ENCODE measurements around the gene CFAP221.

CFAP221 gene

DNA sequence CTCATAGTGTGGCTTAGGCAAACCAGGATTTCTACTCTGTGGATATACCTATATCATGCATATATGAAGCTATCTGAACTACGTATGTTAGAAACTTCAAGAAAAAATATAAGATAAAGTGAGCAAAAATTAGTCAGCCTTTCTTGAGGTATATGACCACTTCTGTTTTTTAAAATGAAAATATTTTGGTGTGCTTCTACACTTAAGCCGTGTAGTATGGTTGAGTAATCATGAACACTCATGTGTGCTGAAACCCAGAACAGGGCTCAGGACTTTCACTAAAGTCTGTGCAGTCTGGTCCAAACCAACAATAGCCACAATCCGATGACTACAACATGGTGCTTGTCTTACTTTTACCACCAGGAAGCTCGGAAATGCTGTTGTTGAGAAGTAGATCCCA, 85.9 kb downstream of the CFAP221 start:
- no peak for DNase-seq (ENCODE audit: low read depth)
- TF ChIP-seq, protein P1, sequence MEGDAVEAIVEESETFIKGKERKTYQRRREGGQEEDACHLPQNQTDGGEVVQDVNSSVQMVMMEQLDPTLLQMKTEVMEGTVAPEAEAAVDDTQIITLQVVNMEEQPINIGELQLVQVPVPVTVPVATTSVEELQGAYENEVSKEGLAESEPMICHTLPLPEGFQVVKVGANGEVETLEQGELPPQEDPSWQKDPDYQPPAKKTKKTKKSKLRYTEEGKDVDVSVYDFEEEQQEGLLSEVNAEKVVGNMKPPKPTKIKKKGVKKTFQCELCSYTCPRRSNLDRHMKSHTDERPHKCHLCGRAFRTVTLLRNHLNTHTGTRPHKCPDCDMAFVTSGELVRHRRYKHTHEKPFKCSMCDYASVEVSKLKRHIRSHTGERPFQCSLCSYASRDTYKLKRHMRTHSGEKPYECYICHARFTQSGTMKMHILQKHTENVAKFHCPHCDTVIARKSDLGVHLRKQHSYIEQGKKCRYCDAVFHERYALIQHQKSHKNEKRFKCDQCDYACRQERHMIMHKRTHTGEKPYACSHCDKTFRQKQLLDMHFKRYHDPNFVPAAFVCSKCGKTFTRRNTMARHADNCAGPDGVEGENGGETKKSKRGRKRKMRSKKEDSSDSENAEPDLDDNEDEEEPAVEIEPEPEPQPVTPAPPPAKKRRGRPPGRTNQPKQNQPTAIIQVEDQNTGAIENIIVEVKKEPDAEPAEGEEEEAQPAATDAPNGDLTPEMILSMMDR (IDR thresholded peaks at IDR 0.05; ENCODE audit: control insufficient read depth, extremely low read depth, insufficient read depth) = no peak
- H3K4me3 ChIP-seq (ENCODE audit: low read depth, low read length) = no peak overlapping the region

DNA sequence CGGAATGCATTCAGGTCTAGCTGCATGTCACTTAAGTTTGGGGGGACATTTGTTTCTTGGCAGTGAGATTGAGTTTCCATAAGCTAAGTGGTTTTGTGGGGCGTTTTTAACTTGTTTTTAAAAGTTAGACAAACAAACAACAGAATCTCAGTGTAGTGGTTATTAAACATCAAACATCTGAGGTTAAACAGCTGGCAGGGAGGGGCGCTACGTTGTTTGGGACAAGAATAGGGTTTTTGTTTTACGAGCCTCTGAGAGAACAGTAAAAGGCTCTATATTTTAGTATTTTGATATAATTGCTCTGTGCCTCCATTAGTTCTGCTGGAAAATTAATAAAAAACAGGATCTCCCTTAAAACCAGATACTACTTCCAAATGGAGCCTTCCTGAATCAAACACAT, 93.1 kb downstream of the CFAP221 start:
- DNase-seq (ENCODE audit: low read depth) = no peak
- H3K4me3 ChIP-seq (ENCODE audit: low read depth, low read length) = no peak overlapping the region
- TF ChIP-seq, protein P1 (IDR thresholded peaks at IDR 0.05; ENCODE audit: control insufficient read depth, extremely low read depth, insufficient read depth) = no peak

DNA sequence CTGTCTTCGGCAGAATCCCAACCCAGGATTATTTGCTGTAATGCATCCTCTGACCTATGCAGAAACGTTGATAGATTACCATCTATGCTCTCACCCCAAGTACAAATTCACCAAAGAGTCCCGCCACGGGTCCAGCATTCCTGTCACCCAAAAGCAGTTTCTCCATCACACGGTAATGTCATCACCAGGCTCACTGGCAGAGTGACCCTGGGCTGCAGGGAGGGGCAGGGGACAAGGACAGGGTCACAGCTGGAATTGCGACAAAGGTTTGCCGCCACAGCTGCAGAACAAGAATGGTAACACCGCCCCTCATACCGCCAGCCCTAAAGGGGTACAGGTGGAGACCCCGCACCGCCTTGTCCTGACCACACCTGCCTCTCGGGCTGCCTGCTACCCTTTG, 94.0 kb downstream of the CFAP221 start:
- TF ChIP-seq, protein P1 (IDR thresholded peaks at IDR 0.05; ENCODE audit: control insufficient read depth, extremely low read depth, insufficient read depth) = no peak
- no peak for DNase-seq (ENCODE audit: low read depth)
- no peak overlapping the region for H3K4me3 ChIP-seq (ENCODE audit: low read depth, low read length)

DNA sequence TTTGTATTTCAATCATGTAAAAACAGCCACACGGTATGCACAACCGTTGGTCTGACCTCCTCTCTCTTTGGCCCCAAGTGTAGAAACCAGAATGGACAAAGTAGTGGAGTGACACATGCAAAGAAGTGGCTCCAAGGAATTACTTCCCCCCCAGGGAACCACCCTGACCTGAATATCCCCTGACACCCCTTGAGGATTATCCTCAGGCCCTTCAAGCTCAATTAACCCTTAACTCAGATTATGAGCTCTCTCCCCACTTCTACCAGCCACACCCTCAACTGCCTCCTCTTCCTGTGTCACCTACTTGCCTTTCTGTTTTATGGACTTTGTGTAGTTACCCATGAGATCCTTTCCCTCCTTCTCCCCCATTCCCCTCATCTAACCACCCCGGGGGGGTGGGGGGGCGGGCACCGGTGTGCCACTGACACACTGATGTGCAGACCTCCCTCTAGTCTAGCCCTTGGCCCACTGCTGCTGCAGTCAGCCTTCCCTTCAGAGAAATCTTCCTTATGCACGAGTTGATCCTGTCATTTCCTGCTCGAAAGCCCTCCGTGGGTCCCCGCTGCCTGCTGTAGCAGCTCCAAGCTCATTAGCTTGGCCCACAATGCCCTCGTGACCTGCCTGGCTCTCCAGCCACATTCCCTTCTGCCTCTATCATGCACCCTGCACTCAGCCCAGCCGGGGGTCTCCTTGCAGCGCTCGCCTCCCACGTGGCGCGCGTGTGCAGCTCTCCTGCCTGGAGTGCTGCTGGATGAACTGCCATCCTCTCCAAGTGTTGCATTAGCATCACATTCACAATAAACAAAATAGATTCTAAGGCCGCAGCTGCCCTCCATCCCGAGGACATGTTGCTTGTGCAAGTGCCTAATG, 94.7 kb downstream of the CFAP221 start:
- TF ChIP-seq, protein P1 (IDR thresholded peaks at IDR 0.05; ENCODE audit: control insufficient read depth, extremely low read depth, insufficient read depth) = no peak
- H3K4me3 ChIP-seq (ENCODE audit: low read depth, low read length) = no peak overlapping the region
- DNase-seq (ENCODE audit: low read depth) = no peak

DNA sequence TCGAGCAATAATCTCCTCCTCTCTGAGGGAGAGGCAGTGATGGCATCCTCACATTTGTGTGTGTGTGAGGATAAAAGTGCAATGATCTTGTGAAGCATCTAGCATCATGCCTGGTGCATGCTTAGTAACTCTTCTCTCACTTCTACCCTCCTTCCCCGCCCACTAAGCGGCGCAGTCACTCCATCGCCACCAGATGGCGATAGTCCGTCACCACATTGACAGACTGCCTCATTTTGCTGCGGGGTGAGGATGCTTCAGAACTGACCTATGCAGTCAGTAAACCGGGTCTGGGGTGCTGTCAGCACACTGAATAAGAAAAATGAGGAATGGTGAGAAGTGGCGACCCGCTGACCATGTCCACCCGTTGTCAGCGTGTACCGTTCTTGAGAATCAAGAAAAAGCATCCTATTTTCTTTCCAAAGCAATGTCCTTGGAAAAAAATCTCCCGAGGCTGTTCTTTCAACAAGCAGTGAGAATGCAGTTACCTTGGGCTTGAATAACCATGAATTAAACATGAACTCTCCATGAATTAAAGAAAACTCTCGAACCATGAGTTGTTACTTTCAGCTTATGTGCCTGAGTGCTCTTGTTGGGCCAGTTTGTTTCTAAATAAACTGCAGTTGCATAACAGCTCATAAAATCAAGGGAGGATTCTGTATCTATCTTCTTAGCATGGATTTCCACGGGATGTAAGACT, 97.5 kb downstream of the CFAP221 start:
- H3K4me3 ChIP-seq (ENCODE audit: low read depth, low read length) = no peak overlapping the region
- peak; percentile 32 for DNase-seq (ENCODE audit: low read depth)
- TF ChIP-seq, protein P1 (IDR thresholded peaks at IDR 0.05; ENCODE audit: control insufficient read depth, extremely low read depth, insufficient read depth) = peak; percentile 96

DNA sequence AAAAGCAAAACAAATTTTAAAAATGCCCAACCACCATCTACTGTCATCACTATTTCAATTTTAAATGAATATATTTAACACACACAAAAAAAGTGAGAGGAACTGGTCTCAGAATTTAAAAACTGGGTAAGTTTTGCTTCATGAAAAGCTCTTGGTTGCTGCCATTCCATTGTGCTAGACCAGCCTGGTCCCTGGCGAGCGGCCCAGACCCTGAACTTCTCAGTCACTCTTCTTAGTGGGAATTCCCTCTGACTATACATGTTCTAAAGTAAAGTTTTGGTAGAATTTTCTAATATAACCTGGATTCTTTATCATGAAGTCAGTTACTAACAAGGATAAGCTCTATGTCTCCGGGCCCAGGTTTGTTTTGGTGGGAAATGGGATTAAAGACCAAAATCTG, 99.9 kb downstream of the CFAP221 start:
- TF ChIP-seq, protein P1 (IDR thresholded peaks at IDR 0.05; ENCODE audit: control insufficient read depth, extremely low read depth, insufficient read depth) = no peak
- no peak overlapping the region for H3K4me3 ChIP-seq (ENCODE audit: low read depth, low read length)
- DNase-seq (ENCODE audit: low read depth) = no peak
